Frontal cortex (tissue), 4 donors: Measurements from ENCODE around the gene EGR2. TPM values are rescaled to one million over a fixed set of nuclear protein-coding genes. Genes with fewer than 3 reads are reported as not detected.

ENCODE experiments used
- DNase-seq, 2 donors: peaks; one replicate each; pipeline ENCODE4 v3.0.0; 2012; ENCODE audit warnings: low spot score in 2 of 2
- FAIRE-seq: peaks from 2 replicates; lab custom pipeline; 2012; peaks lifted over from hg19 to GRCh38; lab: Jason Lieb, UNC
- total RNA-seq: library from RNA; depleted of rRNA; stranded (reverse); fragments of >200 nt; gene quantifications from one replicate; pipeline ENCODE4 v1.2.3, GENCODE V29; 2014
- donor health status: control.
- donor health status: control.
- donor health status: control.

EGR2 gene
- total RNA-seq: 1.6 TPM

DNA sequence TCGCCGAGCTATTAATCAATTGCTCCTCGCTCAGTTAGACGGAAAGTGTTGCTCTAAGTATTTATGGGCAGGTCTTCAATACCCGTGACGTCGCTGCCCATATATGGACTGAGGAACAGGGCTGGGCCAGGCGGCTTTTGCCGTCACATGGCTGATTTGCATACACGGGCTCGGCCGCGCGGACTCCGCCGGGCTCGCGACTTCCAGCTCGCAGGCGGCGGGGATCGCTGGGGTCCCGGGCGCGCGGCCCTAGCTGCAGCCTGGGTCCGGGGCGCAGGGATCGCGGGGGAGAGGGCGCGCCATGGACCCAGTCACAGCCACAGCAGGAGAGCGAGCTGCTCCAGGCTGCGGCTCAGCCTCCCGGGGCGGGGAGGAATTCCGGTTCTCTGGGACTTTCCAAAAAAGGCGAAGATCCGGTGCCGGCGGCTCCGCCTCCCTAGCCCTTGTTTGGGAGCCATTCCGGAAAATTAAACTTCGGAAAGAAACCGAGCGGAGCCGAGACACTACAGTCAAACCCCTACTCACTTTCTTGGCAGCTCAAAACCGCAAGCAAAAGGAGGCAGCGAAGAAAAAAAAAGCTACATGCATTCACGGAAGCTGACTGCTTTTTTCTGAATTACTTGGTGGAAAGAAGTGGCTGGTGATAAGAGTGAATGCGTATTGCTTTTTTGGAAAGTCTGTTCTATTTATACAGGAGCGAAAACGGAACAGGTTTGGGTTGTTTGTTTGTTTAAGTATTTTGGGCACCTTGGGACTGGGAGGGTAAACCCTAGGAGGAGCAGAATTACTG lies at the start of gene EGR2:
EGR2 (minus strand) TSS at position 36 of the 790 bp plus-strand sequence. CDS start 337 bp downstream, outside the sequence.
- DNase-seq (peak; percentile 96 to 97), FAIRE-seq (no peak)

DNA sequence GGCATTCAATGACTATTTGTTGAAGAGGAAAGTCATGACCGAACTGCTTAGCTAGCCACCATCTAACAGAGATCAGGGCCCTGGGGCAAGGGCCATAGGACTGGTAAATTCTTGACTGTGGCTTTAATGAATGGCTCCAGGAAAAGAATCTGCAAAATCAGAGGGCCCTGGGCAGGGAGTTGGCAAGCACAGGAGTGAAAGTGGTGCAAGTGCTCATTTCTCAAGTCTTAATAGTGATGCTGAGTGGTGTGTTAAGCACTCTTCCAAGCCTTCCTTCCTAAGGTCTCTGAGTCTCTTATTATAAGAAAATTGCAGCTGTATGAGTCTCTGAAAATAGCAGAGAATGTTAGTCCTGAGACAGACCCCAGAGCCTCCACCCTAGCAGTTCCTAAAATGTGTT lies 46.3 kb upstream of the EGR2 start:
- no peak for DNase-seq
- no peak for FAIRE-seq

DNA sequence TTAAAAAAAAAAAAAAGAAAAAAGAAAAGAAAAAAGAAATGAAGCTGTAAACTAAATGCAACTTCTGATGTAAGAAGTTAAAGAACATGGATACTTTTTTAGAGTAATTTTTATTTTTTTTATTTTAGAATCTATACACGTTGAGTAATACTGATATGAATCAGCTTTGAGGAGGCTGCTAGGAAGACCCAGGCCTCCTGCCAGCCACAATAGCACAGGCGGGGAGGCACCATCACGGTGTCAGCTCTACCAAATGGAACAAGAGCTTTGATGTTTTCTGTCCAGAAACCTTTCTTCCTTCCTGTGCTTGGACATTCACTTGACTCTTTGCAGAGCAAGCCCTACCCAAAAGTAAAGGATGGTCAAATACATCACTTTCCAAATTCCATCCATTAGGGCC lies 45.3 kb upstream of the EGR2 start:
- DNase-seq (no peak), FAIRE-seq (no peak)

DNA sequence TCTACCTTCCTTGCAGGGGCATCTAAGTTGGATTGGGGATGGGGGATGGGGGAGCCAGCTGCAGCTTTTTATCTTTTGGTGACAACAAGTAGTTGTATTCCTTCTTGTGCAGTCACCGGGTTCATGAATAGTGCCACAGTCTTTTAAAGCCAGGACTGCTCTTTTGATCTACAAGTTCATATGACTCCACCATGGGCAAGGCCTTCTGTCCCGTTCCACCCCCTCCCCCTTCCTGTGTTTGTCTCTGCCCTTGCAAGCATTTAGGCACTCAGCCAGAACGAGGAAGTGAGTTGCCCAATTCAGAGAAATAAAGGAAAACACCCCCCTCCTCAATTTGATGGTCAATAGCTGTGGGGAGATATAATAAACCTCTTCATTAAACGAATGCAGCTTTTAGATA lies 44.8 kb upstream of the EGR2 start:
- FAIRE-seq (no peak), DNase-seq (no peak)

DNA sequence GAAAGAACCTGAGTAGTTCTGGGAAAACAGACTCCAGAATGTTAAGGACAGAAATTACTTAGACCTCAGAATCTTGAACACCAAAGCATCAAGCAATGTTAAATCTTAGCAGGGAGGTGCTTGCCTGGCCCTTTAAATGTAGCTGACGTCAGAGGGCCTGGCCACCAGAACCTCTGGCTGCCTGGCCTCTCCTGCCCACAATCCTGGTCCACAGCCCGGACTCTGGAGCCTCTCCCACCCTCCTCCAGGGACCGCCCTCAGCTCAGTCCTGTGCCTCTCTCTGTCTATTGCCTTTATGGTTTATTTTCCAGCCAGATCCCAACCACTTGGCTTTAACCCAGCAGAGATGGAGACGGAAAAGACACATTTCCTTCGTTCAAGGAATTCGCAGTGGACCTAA lies 42.2 kb upstream of the EGR2 start:
- FAIRE-seq (no peak), DNase-seq (no peak)

DNA sequence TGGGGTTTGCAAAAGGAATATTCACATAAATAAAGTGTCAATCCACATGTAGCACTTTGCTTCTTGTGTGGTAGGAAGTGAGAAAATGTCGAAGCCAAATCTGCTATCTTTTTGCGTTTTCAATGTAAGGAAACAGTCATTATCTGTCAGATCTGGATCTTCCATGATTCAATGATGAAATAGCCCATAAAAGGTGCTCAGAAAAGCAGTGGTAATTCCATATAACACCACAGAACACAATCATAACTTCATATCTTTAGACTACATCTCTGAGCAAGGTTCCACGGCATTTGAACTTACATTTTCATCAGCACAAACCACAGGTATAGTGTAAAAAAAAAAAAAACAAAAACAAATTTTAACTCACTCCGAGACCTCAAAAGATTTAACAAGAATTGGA lies 39.9 kb upstream of the EGR2 start:
- DNase-seq (no peak), FAIRE-seq (no peak)

DNA sequence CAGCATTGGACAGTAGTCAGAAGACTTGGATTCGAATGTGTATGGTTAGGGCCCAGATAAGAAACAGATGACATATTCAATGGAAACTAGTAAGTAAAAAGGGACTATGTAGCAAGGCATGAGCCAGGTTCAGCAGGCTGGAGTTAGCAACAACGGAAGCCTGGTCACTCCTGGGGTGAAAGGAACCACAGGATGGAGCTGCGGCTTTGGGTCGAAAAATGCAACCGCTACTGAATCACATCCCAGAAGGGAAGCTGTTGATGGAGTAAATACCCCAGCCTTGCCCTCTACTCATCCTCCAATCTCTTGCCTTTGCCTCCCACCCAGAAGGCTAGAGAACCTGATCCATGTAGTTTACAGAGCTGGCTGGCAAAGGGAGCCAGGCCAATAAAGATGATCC lies 37.5 kb upstream of the EGR2 start:
- FAIRE-seq (no peak), DNase-seq (no peak)

DNA sequence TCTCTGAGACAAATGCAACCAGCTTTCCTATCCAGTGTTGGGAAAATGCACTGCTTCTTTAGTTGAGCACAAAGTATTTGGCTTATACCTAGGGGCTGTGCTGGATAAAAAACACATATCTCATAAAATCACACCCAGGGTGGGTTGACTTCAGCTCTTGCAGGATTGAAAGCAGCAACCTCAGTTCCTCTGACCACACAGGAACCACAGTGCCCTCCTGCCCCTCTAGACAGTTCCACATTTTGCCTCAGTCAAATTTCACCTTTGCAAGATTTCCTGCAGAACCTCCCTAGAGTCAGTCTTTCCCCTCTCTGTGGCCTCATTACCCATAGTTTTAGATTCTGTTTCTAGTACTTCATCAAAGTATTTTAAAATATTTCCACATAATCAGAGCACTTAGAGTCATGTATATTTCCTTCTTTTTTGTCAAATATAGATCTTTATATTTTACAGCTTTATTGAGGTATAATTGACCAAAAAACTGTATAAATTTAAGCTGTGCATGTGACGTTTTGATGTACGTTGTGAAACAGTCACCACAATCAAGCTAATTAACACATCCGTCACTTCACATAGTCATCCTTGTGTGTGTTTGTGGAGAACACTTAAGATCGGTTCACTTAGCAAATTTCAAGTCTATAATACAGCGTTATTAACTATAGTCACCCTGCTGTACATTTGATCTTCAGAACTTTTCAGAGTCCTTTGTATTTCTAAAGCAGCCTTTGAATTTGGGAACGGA lies 37.0 kb upstream of the EGR2 start:
- FAIRE-seq (no peak), DNase-seq (no peak)

DNA sequence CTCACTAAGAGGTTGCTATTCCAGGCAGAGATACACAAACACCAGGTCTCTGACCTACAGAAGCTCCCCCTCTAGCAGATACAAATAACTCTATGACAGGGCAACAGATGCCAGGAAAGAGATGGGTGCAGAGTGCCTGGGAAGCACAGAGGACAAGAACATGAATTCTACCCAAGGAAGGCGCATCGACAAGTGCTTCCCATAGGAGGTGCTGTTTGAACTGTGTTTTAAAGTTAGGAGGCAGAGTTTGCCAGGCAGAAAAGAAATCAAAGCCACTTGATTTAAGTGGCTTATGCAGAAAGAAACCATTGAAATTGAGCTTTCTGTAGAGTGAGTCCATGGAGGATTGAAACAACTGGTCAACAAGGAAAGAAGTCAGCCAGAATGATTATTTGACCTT lies 35.3 kb upstream of the EGR2 start:
- FAIRE-seq (no peak), DNase-seq (no peak)

DNA sequence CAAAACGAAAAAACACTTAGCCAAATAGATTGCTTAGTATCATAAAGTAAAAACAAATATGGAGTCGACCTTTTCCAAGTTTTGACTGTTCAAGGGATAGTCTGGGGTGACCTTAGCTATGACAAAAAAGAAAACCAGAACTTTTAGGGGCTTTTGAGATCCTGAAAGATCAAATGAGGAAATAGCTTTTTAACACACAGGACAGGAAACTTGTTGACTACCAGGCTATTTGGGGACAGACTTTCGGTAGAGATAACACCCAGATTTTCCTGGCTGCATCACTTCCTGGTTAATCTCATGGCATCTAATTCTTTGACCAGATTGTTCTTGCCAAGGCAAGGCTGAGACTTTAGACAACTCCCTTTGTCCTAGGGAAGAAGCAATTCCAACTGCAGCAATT lies 34.5 kb upstream of the EGR2 start:
- DNase-seq (no peak), FAIRE-seq (no peak)

DNA sequence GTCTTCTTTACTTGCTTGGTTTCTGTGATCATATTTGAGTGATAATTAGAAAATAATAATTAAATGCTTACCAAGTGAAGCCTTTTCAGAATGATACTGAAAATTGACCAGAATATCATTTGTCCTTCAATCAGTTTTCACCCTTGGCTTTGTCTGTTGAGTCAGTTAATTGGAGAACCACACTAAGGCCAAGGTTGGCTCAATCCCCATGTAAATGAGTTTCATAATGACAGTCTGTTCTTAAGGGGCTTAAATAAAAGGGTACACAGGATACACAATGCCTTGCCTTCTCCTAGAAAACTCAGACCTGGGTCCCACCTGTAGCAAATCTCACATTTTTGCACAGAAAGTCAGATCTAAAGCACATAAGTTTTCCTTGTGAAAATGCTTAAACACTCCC lies 31.3 kb upstream of the EGR2 start:
- DNase-seq: no peak
- no peak for FAIRE-seq

DNA sequence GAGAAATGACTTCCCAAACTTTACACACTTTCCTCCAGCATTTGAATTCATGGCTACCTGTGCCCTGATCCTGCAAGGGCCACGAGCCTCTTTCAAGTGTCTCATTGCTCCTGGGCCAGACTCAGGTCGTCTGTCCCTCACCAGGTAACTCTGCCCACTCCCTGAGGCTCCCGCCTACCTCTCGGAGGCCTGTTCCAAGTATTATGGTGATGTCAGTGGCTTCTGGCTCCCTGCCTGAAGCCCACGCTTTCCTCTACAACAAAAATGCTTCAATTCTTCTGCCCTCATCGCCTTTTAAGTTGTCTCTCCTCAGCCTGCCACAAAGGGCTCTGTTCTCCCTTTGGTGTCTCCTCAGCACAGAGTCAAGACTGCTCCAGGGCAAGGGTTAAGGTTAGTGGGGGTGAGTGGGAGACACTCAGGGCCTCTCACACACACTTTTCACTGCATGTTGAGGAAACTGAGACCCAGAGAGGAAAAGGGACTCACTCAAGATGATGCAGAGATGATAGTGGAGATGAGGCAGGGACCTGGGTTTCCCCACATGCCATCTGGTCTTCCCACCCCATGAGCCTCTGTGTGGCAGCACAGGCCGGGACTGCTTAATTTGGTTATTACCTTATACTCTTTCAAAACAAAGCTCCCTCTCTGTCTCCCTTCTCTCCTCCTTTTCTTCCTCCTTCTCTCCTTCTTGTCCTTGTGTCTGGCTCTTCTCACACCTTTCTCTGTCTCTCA lies 28.3 kb upstream of the EGR2 start:
- DNase-seq (no peak), FAIRE-seq (no peak)

DNA sequence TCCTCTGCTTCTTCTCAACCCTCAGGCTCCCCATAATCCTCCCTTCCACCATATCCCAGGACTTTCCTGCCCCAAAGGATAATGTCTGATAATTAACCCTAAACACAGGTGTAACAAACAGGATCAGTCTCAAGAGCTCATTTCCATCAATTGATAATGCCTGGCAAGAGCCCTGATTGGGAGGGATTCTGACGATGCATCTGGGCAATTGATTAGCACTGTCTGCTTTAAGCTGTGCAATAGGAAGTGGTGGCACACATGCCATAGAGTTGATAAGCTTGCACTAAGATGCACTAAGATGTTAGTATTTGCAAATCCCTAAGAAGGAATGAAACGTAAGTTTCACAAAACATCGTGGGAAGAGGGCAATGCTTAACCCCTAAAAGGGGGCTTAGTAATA lies 27.4 kb upstream of the EGR2 start:
- DNase-seq: no peak
- FAIRE-seq: no peak

DNA sequence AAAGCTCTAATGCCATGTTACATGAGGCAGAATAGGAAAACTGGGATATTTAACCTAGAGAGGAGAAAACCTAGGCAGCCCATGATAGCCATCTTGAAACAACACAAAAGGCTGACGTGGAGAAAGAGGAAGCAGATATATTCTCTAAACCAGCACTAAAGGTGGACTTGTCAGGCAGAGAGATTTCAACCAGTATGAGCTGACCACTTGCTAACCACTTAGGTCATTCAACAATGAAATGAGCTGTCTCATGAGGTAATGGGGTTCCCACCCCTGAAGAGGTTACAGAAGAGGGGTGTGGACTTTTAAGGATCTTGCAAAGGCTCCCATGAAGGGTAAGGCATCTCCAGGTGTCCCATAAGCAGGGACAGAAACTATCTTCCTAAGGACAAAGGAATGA lies 26.8 kb upstream of the EGR2 start:
- DNase-seq: no peak
- no peak for FAIRE-seq

DNA sequence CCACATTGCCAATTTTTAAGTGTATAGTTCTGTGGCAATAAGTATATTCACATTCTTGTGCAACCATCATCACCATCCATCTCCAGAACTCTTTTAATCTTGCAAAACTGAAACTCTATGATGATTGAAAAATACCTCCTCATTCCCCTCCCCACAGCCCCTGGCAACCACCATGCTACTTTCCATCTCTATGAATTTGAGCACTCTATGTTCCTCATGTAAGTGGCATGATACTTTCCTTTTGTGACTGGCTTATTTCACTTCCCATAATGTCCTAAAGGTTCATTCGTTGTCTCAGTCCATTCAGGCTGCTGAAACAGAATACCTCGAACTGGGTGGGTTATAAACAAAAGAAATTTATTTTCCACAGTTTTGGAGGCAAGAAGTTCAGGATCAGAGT lies 23.4 kb upstream of the EGR2 start:
- no peak for FAIRE-seq
- no peak for DNase-seq

DNA sequence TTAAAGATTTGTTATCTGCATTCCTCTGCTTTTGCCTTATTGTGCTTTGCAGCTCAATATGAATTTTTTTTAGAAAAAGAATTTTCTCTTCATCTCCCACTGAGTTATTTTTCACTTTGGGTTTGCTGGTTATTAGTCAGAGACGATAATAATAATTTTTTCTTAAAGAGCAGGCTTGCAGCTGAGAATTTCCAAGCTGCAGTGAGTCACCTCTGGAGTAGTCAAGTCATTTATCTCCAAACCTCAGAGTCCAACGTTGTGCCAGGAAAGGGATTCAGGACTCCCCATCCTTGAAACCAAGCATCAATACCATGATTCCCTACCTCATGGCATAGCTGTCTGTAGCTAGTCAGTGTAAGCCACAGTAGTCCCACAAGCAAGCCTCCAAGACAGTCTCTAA lies 15.2 kb upstream of the EGR2 start:
- FAIRE-seq (no peak), DNase-seq (no peak)

DNA sequence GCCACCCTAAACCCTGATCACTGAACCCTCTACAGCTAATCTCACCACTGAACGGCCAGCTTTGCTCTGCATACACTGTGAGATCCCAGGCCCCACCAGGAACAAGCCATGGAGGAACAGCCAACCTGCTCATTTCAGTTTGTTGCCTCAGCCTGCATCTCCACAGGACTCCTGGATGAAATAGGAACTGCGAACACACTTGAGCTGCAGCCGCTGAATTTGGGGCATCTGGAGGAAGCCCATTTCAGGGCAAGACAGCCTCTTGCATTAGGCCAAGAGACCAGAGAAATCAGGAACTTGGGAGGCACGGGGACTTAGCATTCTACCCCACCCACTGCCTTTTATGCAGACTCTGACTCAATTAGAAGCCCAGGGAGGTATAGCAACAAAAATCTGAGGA lies 14.5 kb upstream of the EGR2 start:
- DNase-seq (no peak), FAIRE-seq (no peak)

DNA sequence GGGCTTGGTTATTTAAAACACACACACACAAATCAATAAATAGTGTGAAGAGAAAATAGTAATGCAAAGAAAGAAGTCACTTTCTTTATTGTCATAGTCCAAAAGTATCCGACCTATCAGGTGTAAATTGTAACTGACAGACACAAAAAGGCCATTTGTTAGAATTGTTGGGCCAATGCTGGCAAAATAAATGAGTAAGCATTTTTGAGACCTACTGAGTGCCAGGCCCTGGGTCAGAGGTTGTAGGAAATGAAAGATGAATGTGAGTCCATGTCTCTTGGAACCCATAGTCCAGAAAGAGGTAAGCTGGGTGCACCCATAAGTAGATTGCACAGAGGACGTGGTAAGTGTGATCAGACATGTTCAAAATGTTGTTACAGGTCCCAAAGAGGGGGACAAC lies 13.5 kb upstream of the EGR2 start:
- no peak for DNase-seq
- FAIRE-seq: no peak

DNA sequence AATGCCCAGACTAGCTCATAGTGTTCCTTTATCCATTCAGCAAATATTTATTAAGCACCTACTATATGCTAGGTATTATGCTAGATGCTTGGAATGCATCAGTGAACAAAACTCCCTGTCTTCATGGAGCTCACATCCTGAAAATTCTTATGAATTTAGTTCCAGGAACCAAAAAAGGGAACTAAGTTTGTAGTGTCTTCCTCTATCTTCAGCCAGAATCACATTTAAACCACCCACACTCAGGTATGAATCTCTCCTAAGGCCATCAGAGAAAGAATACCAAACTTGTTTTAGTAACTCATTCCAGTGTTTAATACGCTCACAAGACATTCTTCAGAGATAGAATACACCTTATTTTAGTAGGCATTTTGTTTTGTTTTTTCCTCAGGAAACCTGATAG lies 10.1 kb upstream of the EGR2 start:
- no peak for DNase-seq
- FAIRE-seq: no peak

DNA sequence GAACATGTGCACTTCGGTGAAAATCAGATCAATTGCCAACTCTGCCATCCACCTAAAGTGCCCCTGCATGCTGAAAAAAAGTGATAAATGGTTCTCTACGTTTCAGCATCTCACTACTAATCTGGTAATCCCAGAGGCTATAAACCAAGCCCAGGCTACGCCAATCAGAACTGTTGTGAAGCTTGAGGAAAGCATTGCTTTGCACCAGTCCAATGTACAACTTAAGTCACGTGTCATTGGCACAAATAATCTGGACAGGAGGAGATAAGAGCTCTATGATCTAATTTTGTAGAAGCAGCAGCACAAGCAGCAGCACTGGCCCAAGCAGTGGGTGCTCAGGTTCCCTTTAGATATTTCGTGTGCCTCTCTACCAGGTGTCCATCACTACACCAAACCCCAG lies 4.4 kb upstream of the EGR2 start:
- FAIRE-seq (no peak), DNase-seq (no peak)
